G401 (cell line): ENCODE data around the gene DLK1. TPM values are rescaled to one million over a fixed set of nuclear protein-coding genes. Genes with fewer than 3 reads are reported as not detected.

Source experiments
- DNase-seq: peaks from one replicate; pipeline ENCODE4 v3.0.0-alpha.2; 2015; ENCODE audit warnings: low spot score
- in situ Hi-C: cut with HindIII; loops from 2 replicates; pipeline ENCODE4 v1.10.0; 2016; ENCODE audit warnings: low sequenced_read_pairs, mixed read lengths
- total RNA-seq: library from RNA; depleted of rRNA; stranded (reverse); fragments of >200 nt; shearing (Covaris generic); gene quantifications from 2 replicates; pipeline ENCODE4 v1.2.3, GENCODE V29; 2014

Gene DLK1
- total RNA-seq, 1 experiment from 2014 or later: 6.1 TPM

GRCh38 chr14:100770046-100770445 is 43.4 kb downstream of the DLK1 start:
- no peak for DNase-seq
- in situ Hi-C loops: no loop called here

GRCh38 chr14:100770605-100771120 is 44.0 kb downstream of the DLK1 start:
- in situ Hi-C loops: no loop called here
- DNase-seq: no peak

- DNase-seq: no peak
- in situ Hi-C loops: no loop called here
These were observed 44.6 kb downstream of the DLK1 start for GRCh38 chr14:100771121-100771800.

GRCh38 chr14:100772607-100773165 is 46.0 kb downstream of the DLK1 start:
- in situ Hi-C loops: no loop called here
- no peak for DNase-seq

- no peak for DNase-seq
- in situ Hi-C loops: no loop called here
These were observed 46.9 kb downstream of the DLK1 start for GRCh38 chr14:100773331-100774163.

- DNase-seq: no peak
- in situ Hi-C loops: no loop called here
These were observed 47.5 kb downstream of the DLK1 start for GRCh38 chr14:100774164-100774537.

GRCh38 chr14:100775351-100775830 is 48.7 kb downstream of the DLK1 start:
- in situ Hi-C loops: no loop called here
- no peak for DNase-seq

- in situ Hi-C loops: no loop called here
- no peak for DNase-seq
These were observed 49.3 kb downstream of the DLK1 start for GRCh38 chr14:100775831-100776591.

- in situ Hi-C loops: no loop called here
- no peak for DNase-seq
These were observed 50.1 kb downstream of the DLK1 start for GRCh38 chr14:100776681-100777365.

GRCh38 chr14:100777366-100777817 is 50.7 kb downstream of the DLK1 start:
- DNase-seq: no peak
- in situ Hi-C loops: no loop called here

GRCh38 chr14:100777818-100778525 is 51.3 kb downstream of the DLK1 start:
- DNase-seq: peak; percentile 72
- in situ Hi-C loops: no loop called here

- in situ Hi-C loops: no loop called here
- DNase-seq: peak; percentile 8
These were observed 51.8 kb downstream of the DLK1 start for GRCh38 chr14:100778526-100778882.

GRCh38 chr14:100778951-100779690 is 52.4 kb downstream of the DLK1 start:
- in situ Hi-C loops: no loop called here
- peak; percentile 41 for DNase-seq

- no peak for DNase-seq
- in situ Hi-C loops: no loop called here
These were observed 53.0 kb downstream of the DLK1 start for GRCh38 chr14:100779691-100780080.

GRCh38 chr14:100780246-100780645 is 53.6 kb downstream of the DLK1 start:
- in situ Hi-C loops: no loop called here

GRCh38 chr14:100780646-100781355 is 54.1 kb downstream of the DLK1 start:
- DNase-seq: no peak
- in situ Hi-C loops: no loop called here

More at GRCh38 chr14:100780246-100780645, 53.6 kb downstream of the DLK1 start:
- no peak for DNase-seq

GRCh38 chr14:100781952-100782351 is 55.3 kb downstream of the DLK1 start:
- in situ Hi-C loops: no loop called here
- DNase-seq: no peak
